B cell (primary cell): ENCODE measurements around the gene CAMK2D. TPM values are rescaled to one million over a fixed set of nuclear protein-coding genes. Genes with fewer than 3 reads are reported as not detected.

Experiments used
- ATAC-seq: fragments of 200-7000 bp; cut with Tn5 transposase; one replicate; pipeline ENCODE4 v1.10.0; 2021; ENCODE audit warnings: low read depth, mild to moderate bottlenecking, moderate number of reproducible peaks, moderate library complexity
- CTCF ChIA-PET: fragments of 350-600 bp; sonication (Branson Sonifier 250); formaldehyde crosslinking; loops from one replicate; lab custom pipeline; 2021; ENCODE audit warnings: antibody characterized with exemption, inconsistent platforms; lab: Charles Lee
- POLR2A ChIA-PET: fragments of 350-600 bp; sonication (Branson Sonifier 250); formaldehyde crosslinking; loops from one replicate; lab custom pipeline; 2021; ENCODE audit warnings: antibody characterized with exemption; lab: Charles Lee
- DNase-seq: peaks from one replicate; pipeline ENCODE4 v3.0.0; 2013
- H2AFZ ChIP-seq: 2 replicates; pipeline ENCODE4 v1.6.1; 2012; ENCODE audit warnings: mild to moderate bottlenecking, low read depth, low read length; ENCODE audit not compliant: insufficient read depth, poor library complexity, severe bottlenecking
- H3K27ac ChIP-seq, 2 donors: 1 replicate in 1 of 2; 2 replicates in 1 of 2; pipeline ENCODE4 v1.5.1; 2012 to 2013; ENCODE audit warnings: low read length in 2 of 2, mild to moderate bottlenecking in 2 of 2, moderate library complexity in 1 of 2
- H3K27me3 ChIP-seq, 4 experiments: fragments of 200-600 bp in 1 of 4; sonication (generic) in 1 of 4; replicated peaks in 1 of 4; 1 replicate in 2 of 4; 2 replicates in 2 of 4; pipeline versions ENCODE4 v1.6.1 to v1.7.0; 2013 to 2016; ENCODE audit warnings: low read length in 3 of 4, mild to moderate bottlenecking in 2 of 4, mixed read lengths in 1 of 4, moderate library complexity in 1 of 4; ENCODE audit not compliant: insufficient read depth in 4 of 4, control insufficient read depth in 3 of 4; ENCODE audit errors: control extremely low read depth in 1 of 4
- H3K36me3 ChIP-seq, 2 experiments: replicated peaks in 1 of 2; 1 replicate in 1 of 2; 2 replicates in 1 of 2; pipeline versions ENCODE4 v1.6.1 to v1.7.1; 2013; ENCODE audit warnings: low read length in 1 of 2; ENCODE audit not compliant: insufficient read depth in 2 of 2, control insufficient read depth in 1 of 2; ENCODE audit errors: control extremely low read depth in 1 of 2, extremely low read depth in 1 of 2
- H3K4me1 ChIP-seq, 2 donors: fragments of 200-600 bp in 1 of 2; sonication (generic) in 1 of 2; 1 replicate in 1 of 2; 2 replicates in 1 of 2; pipeline versions ENCODE4 v1.5.1 to v1.6.1; 2013 to 2017; ENCODE audit warnings: low read length in 2 of 2; ENCODE audit not compliant: control insufficient read depth in 2 of 2, insufficient read depth in 2 of 2
- H3K4me2 ChIP-seq: replicated peaks from 2 replicates; pipeline ENCODE3; 2012; ENCODE audit warnings: mild to moderate bottlenecking, low read depth, low read length; ENCODE audit not compliant: poor library complexity, severe bottlenecking
- H3K4me3 ChIP-seq, 5 experiments: fragments of 200-600 bp in 1 of 5; sonication (generic) in 1 of 5; 1 replicate in 3 of 5; 2 replicates in 2 of 5; pipeline versions ENCODE4 v1.5.1 to v1.7.0; 2011 to 2016; ENCODE audit warnings: low read length in 4 of 5, mild to moderate bottlenecking in 4 of 5, low read depth in 2 of 5, control low read depth in 1 of 5, moderate library complexity in 1 of 5; ENCODE audit not compliant: insufficient read depth in 1 of 5; ENCODE audit errors: control extremely low read depth in 1 of 5, extremely low read depth in 1 of 5
- H3K79me2 ChIP-seq: fragments of 200-600 bp; sonication (generic); one replicate; pipeline ENCODE4 v1.6.0; 2016; ENCODE audit warnings: low read length; ENCODE audit not compliant: control insufficient read depth, insufficient read depth
- H3K9ac ChIP-seq: fragments of 200-600 bp; sonication (generic); 2 replicates; pipeline ENCODE4 v1.6.1; 2017; ENCODE audit warnings: mild to moderate bottlenecking, low read length, moderate library complexity
- H3K9me3 ChIP-seq, 3 donors: one replicate each; pipeline versions ENCODE4 v1.6.1 to v1.7.1; 2013; ENCODE audit warnings: low read length in 2 of 3; ENCODE audit not compliant: control insufficient read depth in 2 of 3, insufficient read depth in 1 of 3; ENCODE audit errors: control extremely low read depth in 1 of 3
- H4K20me1 ChIP-seq: 2 replicates; pipeline ENCODE4 v1.6.0; 2012; ENCODE audit warnings: mild to moderate bottlenecking, low read length; ENCODE audit not compliant: insufficient read depth, control insufficient read depth, poor library complexity, severe bottlenecking
- H3K27ac Mint-ChIP-seq: one replicate; pipeline ENCODE4 v1.8.0; 2021; ENCODE audit warnings: mixed read lengths
- H3K27me3 Mint-ChIP-seq: one replicate; pipeline ENCODE4 v1.8.0; 2021; ENCODE audit warnings: mixed read lengths
- H3K4me1 Mint-ChIP-seq: one replicate; pipeline ENCODE4 v1.8.0; 2021; ENCODE audit warnings: mixed read lengths
- H3K4me3 Mint-ChIP-seq: one replicate; pipeline ENCODE4 v1.8.0; 2021; ENCODE audit warnings: mixed read lengths
- H3K9me3 Mint-ChIP-seq: one replicate; pipeline ENCODE4 v1.8.0; 2022; ENCODE audit warnings: mixed read lengths; ENCODE audit not compliant: insufficient read depth
- CTCF ChIP-seq: fragments of 200-600 bp; IDR thresholded peaks from one replicate; pipeline ENCODE4 v1.8.0; 2022; ENCODE audit warnings: antibody characterized with exemption, mild to moderate bottlenecking
- EZH2 ChIP-seq: IDR thresholded peaks from 2 replicates; pipeline ENCODE4 v1.6.1; 2012; ENCODE audit warnings: borderline replicate concordance, low read depth, mild to moderate bottlenecking, moderate library complexity, low read length; ENCODE audit not compliant: insufficient read depth, poor library complexity, severe bottlenecking
- intact Hi-C: fragments of 100-400 bp; cut with micrococcal nuclease; formaldehyde crosslinking; loops from one replicate; pipeline ENCODE4 v1.10.0; 2022
- polyA plus RNA-seq: library from polyadenylated mRNA; depleted of rRNA; stranded (reverse); fragments of >200 nt; gene quantifications from 2 replicates; pipeline ENCODE4 v1.2.3, GENCODE V29; 2012
- total RNA-seq, 2 donors: library from RNA; stranded (reverse); fragments of 120-200 nt in 1 of 2; gene quantifications; 1 replicate in 1 of 2; 2 replicates in 1 of 2; pipeline versions ENCODE4 v1.2.3 to v1.2.4, GENCODE V29; 2013 to 2022

Gene CAMK2D
- total and polyA plus RNA-seq, 2 donors (not counting 1 experiment from before 2014, with no cell fraction given): 26.3 to 57.0 TPM

GRCh38 chr4:113738251-113738650, 23.3 kb downstream of the CAMK2D start:
- Histone ChIP-seq H3K9me3 (peaks cover 0 to 4% (median 0%) of the 10 kb centered on the region in 3 donors), H3K4me3 (no peak overlapping the region), H3K9ac (no peak overlapping the region), H3K79me2 (peaks cover 66% of the 10 kb centered on the region), H3K4me1 (peaks cover 4 to 29% of the 10 kb centered on the region in 2 donors), H3K4me2 (no peak overlapping the region), H2AFZ (no peak overlapping the region), H3K27ac (peak overlapping the region in 1 of 2 donors; percentile 67), H3K36me3 (peaks cover 3 to 7% of the 10 kb centered on the region in 2 experiments), H4K20me1 (peaks cover 1% of the 10 kb centered on the region), H3K27me3 (no peaks in the 10 kb centered on the region)
- no peak for TF ChIP-seq EZH2
- TF ChIP-seq CTCF: no peak
- DNase-seq (no peak), ATAC-seq (no peak)
- POLR2A ChIA-PET: no interaction called here
- CTCF ChIA-PET: no interaction called here
- Mint-ChIP-seq H3K9me3 (no peaks in the 10 kb centered on the region), H3K4me3 (no peak overlapping the region), H3K4me1 (peaks cover 54% of the 10 kb centered on the region), H3K27ac (no peak overlapping the region), H3K27me3 (no peaks in the 10 kb centered on the region)
- intact Hi-C loops: loop anchor here (5.0 kb wide), 1 partner anchor 96 kb away; no protein-coding TSS in a partner anchor

- no peak overlapping the region for H3K4me2 ChIP-seq
- peaks cover 9 to 27% of the 10 kb centered on the region in 2 donors for H3K4me1 ChIP-seq
- CTCF ChIA-PET: interaction anchor here (1.1 kb wide), 1 partner anchor 69 kb away, joined by 3 read pairs; no protein-coding TSS in a partner anchor
- DNase-seq: no peak
- peaks cover 18% of the 10 kb centered on the region for H4K20me1 ChIP-seq
- intact Hi-C loops: loop anchor here (2.0 to 5.0 kb wide), 2 partner anchors 13 to 76 kb away; no protein-coding TSS in a partner anchor
- Mint-ChIP-seq H3K27ac (no peak overlapping the region), H3K27me3 (no peaks in the 10 kb centered on the region), H3K4me1 (peaks cover 60% of the 10 kb centered on the region), H3K9me3 (no peaks in the 10 kb centered on the region), H3K4me3 (no peak overlapping the region)
- no peak overlapping the region for H2AFZ ChIP-seq
- TF ChIP-seq CTCF (no peak), EZH2 (no peak)
- H3K27ac ChIP-seq: no peak overlapping the region
- H3K9me3 ChIP-seq: peaks cover 0 to 4% (median 0%) of the 10 kb centered on the region in 3 donors
- H3K27me3 ChIP-seq: no peaks in the 10 kb centered on the region
- no peak overlapping the region for H3K4me3 ChIP-seq
- ATAC-seq: no peak
- peaks cover 96% of the 10 kb centered on the region for H3K79me2 ChIP-seq
- peaks cover 12 to 16% of the 10 kb centered on the region in 2 experiments for H3K36me3 ChIP-seq
- no peak overlapping the region for H3K9ac ChIP-seq
- POLR2A ChIA-PET: no interaction called here
Observed at GRCh38 chr4:113733685-113734084, 27.9 kb downstream of the CAMK2D start.
